ENCODE measurements around the gene FLCN. TPM values are rescaled to one million over a fixed set of nuclear protein-coding genes. Genes with fewer than 3 reads are reported as not detected.

FLCN gene
- total and polyA plus RNA-seq, 2 of the 13 experiments (the other 11 are each of a cell fraction or from before 2014, with no cell fraction given) = 16.6 to 24.9 TPM

GRCh38 chr17:17275971-17276370 lies 39.0 kb upstream of the FLCN start:
- peaks cover 2 to 32% of the 10 kb centered on the region in 2 experiments; a peak in 4 of 5 replicates for H3K36me3 ChIP-seq (replicated peaks in 1 of 2; ENCODE audit: control insufficient read depth in 1 of 2, insufficient read depth in 2 of 2, low read length in 2 of 2)
- intact Hi-C loops (cut with micrococcal nuclease; ENCODE audit: unreplicated experiment) (no loop called here), in situ Hi-C loops (cut with HindIII; ENCODE audit: extremely low pct_ligation_motif_present, low pct_unique_long_range_greater_than_20kb) (no loop called here)
- no peak overlapping the region for H3K4me3 ChIP-seq (replicated peaks in 1 of 3; ENCODE audit: insufficient read depth in 1 of 3, low read depth in 2 of 3, low read length in 3 of 3)
- H3K9me3 ChIP-seq (ENCODE audit: low read length) = no peaks in the 10 kb centered on the region
- DNase-seq (ENCODE audit: low spot score) (no peak), ATAC-seq (no peak), FAIRE-seq (no peak)
- no peak overlapping the region for H3K27ac ChIP-seq (ENCODE audit: extremely low read length, insufficient read depth, low read length)
- H2AFZ ChIP-seq (ENCODE audit: low read length) = no peak overlapping the region
- ChIA-PET POLR2A (no interaction called here), CTCF (ENCODE audit: low intra/inter-chr PET ratio, low total read pairs) (no interaction called here)
- WGBS (ENCODE audit: low lambda C conversion rate) = 95% methylated on average over 6 of the region's 6 CpGs
- TF ChIP-seq LRRFIP1 (CRISPR knock-in tag; conservative IDR thresholded peaks at IDR 0.05) = no peak
- TF ChIP-seq ZEB1 (IDR thresholded peaks at IDR 0.05; ENCODE audit: insufficient replicate concordance, low read depth) = no peak
- no peak for TF ChIP-seq RNF2 (conservative IDR thresholded peaks at IDR 0.05; ENCODE audit: low read depth)
- no peak for TF ChIP-seq PHF21A (CRISPR knock-in tag; IDR thresholded peaks at IDR 0.05)
- no peak for TF ChIP-seq ZNF644 (CRISPR knock-in tag; IDR thresholded peaks at IDR 0.05; ENCODE audit: low read depth)
- H3K4me2 ChIP-seq (ENCODE audit: low read depth, low read length) = no peak overlapping the region
- H3K79me2 ChIP-seq (ENCODE audit: insufficient read depth, low read length) = peaks cover 35% of the 10 kb centered on the region
- peaks cover 14% of the 10 kb centered on the region for H3K4me1 ChIP-seq (ENCODE audit: insufficient read depth, low read length)
- BruUV-seq (replicated peaks) = no TSS peak
- peaks cover 9% of the 10 kb centered on the region for H4K20me1 ChIP-seq (ENCODE audit: insufficient read depth, low read length)
- no peaks in the 10 kb centered on the region; a peak in 1 of 5 replicates for H3K27me3 ChIP-seq (ENCODE audit: control insufficient read depth in 1 of 2, insufficient read depth in 2 of 2, low read length in 2 of 2)
- no peak overlapping the region for H3K9ac ChIP-seq (ENCODE audit: insufficient read depth, low read depth, low read length)
